HCT116 (cell line): ENCODE data around the gene IFNA13.
"Not testable (repeated sequence)": the region's sequence is repeated elsewhere in the genome, so short reads cannot be mapped to it uniquely, and the experiment has no call there.

Source experiments
- EZH2 ChIP-seq: fragments of 200-600 bp; sonication (generic); IDR thresholded peaks from 2 replicates; pipeline ENCODE4 v1.6.1; 2017; ENCODE audit warnings: antibody characterized with exemption, mixed run types
- POLR2A ChIP-seq: IDR thresholded peaks from 2 replicates; pipeline ENCODE4 v1.7.0; 2011; ENCODE audit warnings: borderline replicate concordance; ENCODE audit not compliant: insufficient read depth, insufficient read length; ENCODE audit errors: extremely low read depth
- POLR2AphosphoS5 ChIP-seq: IDR thresholded peaks from 2 replicates; pipeline ENCODE4 v1.6.1; 2011; ENCODE audit warnings: mild to moderate bottlenecking, low read depth, low read length, moderate library complexity
- SP1 ChIP-seq: IDR thresholded peaks from 2 replicates; pipeline ENCODE4 v1.6.1; 2012; ENCODE audit warnings: low read depth
- YY1 ChIP-seq: IDR thresholded peaks from 2 replicates; pipeline ENCODE4 v1.6.1; 2011; ENCODE audit warnings: low read length, low read depth, moderate library complexity, mild to moderate bottlenecking; ENCODE audit not compliant: insufficient replicate concordance; ENCODE audit errors: extremely low read depth
- ZNF274 ChIP-seq: fragments of 200-500 bp; sonication (Bioruptor generic); IDR thresholded peaks from 2 replicates; pipeline ENCODE4 v1.6.1; 2014; ENCODE audit warnings: mild to moderate bottlenecking, low read depth, low read length, inconsistent platforms
- TF ChIP-seq, protein P1 (sequence below), 3 experiments: fragments of 200-600 bp in 1 of 3; sonication (generic) in 1 of 3; IDR thresholded peaks in 2 of 3; conservative IDR thresholded peaks in 1 of 3; 2 replicates each; pipeline ENCODE4 v1.5.1; 2012 to 2017; ENCODE audit warnings: low read depth in 2 of 3, low read length in 2 of 3, antibody characterized with exemption in 1 of 3, borderline replicate concordance in 1 of 3, control low read depth in 1 of 3, mild to moderate bottlenecking in 1 of 3, mixed read lengths in 1 of 3, mixed run types in 1 of 3, moderate library complexity in 1 of 3; ENCODE audit not compliant: insufficient read depth in 1 of 3
- TF ChIP-seq, protein P2 (sequence below): IDR thresholded peaks from 2 replicates; pipeline ENCODE4 v1.6.1; 2012; ENCODE audit warnings: low read depth
- TF ChIP-seq, protein P3 (sequence below): IDR thresholded peaks from 2 replicates; pipeline ENCODE4 v1.6.1; 2012

DNA sequence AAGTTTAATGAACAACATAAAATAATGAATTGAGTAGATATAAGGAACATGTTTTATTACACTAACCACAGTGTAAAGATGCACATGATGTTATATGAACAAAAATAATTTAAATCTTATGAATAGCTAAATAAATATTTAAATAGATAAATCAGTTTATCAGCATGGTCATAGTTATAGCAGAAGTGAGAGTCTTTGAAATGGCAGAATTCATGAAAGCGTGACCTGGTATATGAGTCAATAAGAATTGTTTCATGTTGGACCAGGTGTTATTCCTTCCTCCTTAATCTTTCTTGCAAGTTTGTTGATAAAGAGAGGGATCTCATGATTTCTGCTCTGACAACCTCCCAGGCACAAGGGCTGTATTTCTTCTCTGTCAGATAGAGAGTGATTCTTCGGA lies 688 bp downstream of the IFNA13 start:
- TF ChIP-seq POLR2A, EZH2, SP1, ZNF274, POLR2AphosphoS5, YY1: not testable (repeated sequence)
- TF ChIP-seq, protein P1, sequence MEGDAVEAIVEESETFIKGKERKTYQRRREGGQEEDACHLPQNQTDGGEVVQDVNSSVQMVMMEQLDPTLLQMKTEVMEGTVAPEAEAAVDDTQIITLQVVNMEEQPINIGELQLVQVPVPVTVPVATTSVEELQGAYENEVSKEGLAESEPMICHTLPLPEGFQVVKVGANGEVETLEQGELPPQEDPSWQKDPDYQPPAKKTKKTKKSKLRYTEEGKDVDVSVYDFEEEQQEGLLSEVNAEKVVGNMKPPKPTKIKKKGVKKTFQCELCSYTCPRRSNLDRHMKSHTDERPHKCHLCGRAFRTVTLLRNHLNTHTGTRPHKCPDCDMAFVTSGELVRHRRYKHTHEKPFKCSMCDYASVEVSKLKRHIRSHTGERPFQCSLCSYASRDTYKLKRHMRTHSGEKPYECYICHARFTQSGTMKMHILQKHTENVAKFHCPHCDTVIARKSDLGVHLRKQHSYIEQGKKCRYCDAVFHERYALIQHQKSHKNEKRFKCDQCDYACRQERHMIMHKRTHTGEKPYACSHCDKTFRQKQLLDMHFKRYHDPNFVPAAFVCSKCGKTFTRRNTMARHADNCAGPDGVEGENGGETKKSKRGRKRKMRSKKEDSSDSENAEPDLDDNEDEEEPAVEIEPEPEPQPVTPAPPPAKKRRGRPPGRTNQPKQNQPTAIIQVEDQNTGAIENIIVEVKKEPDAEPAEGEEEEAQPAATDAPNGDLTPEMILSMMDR (IDR thresholded peaks at IDR 0.05 in 2 of 3, conservative IDR thresholded peaks at IDR 0.05 in 1 of 3; ENCODE audit: borderline replicate concordance in 1 of 3, insufficient read depth in 1 of 3, low read depth in 2 of 3, low read length in 2 of 3), result not testable (repeated sequence)
- TF ChIP-seq, protein P2, sequence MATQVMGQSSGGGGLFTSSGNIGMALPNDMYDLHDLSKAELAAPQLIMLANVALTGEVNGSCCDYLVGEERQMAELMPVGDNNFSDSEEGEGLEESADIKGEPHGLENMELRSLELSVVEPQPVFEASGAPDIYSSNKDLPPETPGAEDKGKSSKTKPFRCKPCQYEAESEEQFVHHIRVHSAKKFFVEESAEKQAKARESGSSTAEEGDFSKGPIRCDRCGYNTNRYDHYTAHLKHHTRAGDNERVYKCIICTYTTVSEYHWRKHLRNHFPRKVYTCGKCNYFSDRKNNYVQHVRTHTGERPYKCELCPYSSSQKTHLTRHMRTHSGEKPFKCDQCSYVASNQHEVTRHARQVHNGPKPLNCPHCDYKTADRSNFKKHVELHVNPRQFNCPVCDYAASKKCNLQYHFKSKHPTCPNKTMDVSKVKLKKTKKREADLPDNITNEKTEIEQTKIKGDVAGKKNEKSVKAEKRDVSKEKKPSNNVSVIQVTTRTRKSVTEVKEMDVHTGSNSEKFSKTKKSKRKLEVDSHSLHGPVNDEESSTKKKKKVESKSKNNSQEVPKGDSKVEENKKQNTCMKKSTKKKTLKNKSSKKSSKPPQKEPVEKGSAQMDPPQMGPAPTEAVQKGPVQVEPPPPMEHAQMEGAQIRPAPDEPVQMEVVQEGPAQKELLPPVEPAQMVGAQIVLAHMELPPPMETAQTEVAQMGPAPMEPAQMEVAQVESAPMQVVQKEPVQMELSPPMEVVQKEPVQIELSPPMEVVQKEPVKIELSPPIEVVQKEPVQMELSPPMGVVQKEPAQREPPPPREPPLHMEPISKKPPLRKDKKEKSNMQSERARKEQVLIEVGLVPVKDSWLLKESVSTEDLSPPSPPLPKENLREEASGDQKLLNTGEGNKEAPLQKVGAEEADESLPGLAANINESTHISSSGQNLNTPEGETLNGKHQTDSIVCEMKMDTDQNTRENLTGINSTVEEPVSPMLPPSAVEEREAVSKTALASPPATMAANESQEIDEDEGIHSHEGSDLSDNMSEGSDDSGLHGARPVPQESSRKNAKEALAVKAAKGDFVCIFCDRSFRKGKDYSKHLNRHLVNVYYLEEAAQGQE, result not testable (repeated sequence)
- TF ChIP-seq, protein P3, sequence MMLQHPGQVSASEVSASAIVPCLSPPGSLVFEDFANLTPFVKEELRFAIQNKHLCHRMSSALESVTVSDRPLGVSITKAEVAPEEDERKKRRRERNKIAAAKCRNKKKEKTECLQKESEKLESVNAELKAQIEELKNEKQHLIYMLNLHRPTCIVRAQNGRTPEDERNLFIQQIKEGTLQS, result not testable (repeated sequence)
